ENCODE measurements around the gene ZNF516.

Gene ZNF516

GRCh38 chr18:76428396-76429261 lies 66.4 kb downstream of the ZNF516 start:
- Histone ChIP-seq H3K36me3 (ENCODE audit: insufficient read depth, low read length) (no peaks in the 10 kb centered on the region), H3K4me3 (ENCODE audit: low read depth in 1 of 2, low read length in 2 of 2) (no peak overlapping the region), H3K79me2 (ENCODE audit: insufficient read depth, low read length) (no peaks in the 10 kb centered on the region), H4K20me1 (ENCODE audit: insufficient read depth, low read length) (no peaks in the 10 kb centered on the region), H3K4me2 (ENCODE audit: insufficient read depth, low read length) (no peak overlapping the region), H3K27ac (ENCODE audit: low read length) (no peak overlapping the region), H3K4me1 (ENCODE audit: insufficient read depth, low read length) (no peaks in the 10 kb centered on the region), H3K9me3 (ENCODE audit: insufficient read depth, low read length, severe bottlenecking) (no peaks in the 10 kb centered on the region), H2AFZ (ENCODE audit: low read depth, low read length) (no peak overlapping the region), H3K27me3 (ENCODE audit: insufficient read depth, low read length, poor library complexity) (no peaks in the 10 kb centered on the region), H3K9ac (ENCODE audit: low read depth, low read length) (no peak overlapping the region)
- DNase-seq (no peak), ATAC-seq (ENCODE audit: insufficient read depth, low read depth) (no peak)
- TF ChIP-seq EZH2 (IDR thresholded peaks at IDR 0.05; ENCODE audit: borderline replicate concordance, low read depth, low read length, severe bottlenecking) (no peak), CTCF (IDR thresholded peaks at IDR 0.05; ENCODE audit: borderline replicate concordance, extremely low read depth, low read length, poor library complexity, severe bottlenecking) (no peak)

- H3K4me1 ChIP-seq (ENCODE audit: insufficient read depth, low read length): no peaks in the 10 kb centered on the region
- no peaks in the 10 kb centered on the region for H3K36me3 ChIP-seq (ENCODE audit: insufficient read depth, low read length)
- no peaks in the 10 kb centered on the region for H3K27me3 ChIP-seq (ENCODE audit: insufficient read depth, low read length, poor library complexity)
- H3K79me2 ChIP-seq (ENCODE audit: insufficient read depth, low read length): no peaks in the 10 kb centered on the region
- no peaks in the 10 kb centered on the region for H4K20me1 ChIP-seq (ENCODE audit: insufficient read depth, low read length)
- no peak overlapping the region for H3K9ac ChIP-seq (ENCODE audit: low read depth, low read length)
- no peak overlapping the region for H2AFZ ChIP-seq (ENCODE audit: low read depth, low read length)
- DNase-seq (peak; percentile 59), ATAC-seq (ENCODE audit: insufficient read depth, low read depth) (peak; percentile 84)
- no peak overlapping the region for H3K4me3 ChIP-seq (ENCODE audit: low read depth in 1 of 2, low read length in 2 of 2)
- no peak overlapping the region for H3K4me2 ChIP-seq (ENCODE audit: insufficient read depth, low read length)
- TF ChIP-seq EZH2 (IDR thresholded peaks at IDR 0.05; ENCODE audit: borderline replicate concordance, low read depth, low read length, severe bottlenecking) (no peak), CTCF (IDR thresholded peaks at IDR 0.05; ENCODE audit: borderline replicate concordance, extremely low read depth, low read length, poor library complexity, severe bottlenecking) (peak; percentile 89)
- no peak overlapping the region for H3K27ac ChIP-seq (ENCODE audit: low read length)
- no peaks in the 10 kb centered on the region for H3K9me3 ChIP-seq (ENCODE audit: insufficient read depth, low read length, severe bottlenecking)
These were observed 68.2 kb downstream of the ZNF516 start for GRCh38 chr18:76426737-76427305.

GRCh38 chr18:76425146-76426131 lies 69.6 kb downstream of the ZNF516 start:
- no peak overlapping the region for H3K4me2 ChIP-seq (ENCODE audit: insufficient read depth, low read length)
- H4K20me1 ChIP-seq (ENCODE audit: insufficient read depth, low read length): no peaks in the 10 kb centered on the region
- H3K79me2 ChIP-seq (ENCODE audit: insufficient read depth, low read length): no peaks in the 10 kb centered on the region
- no peak overlapping the region for H3K9ac ChIP-seq (ENCODE audit: low read depth, low read length)
- no peak for ATAC-seq (ENCODE audit: insufficient read depth, low read depth)
- no peak overlapping the region for H3K27ac ChIP-seq (ENCODE audit: low read length)
- TF ChIP-seq EZH2 (IDR thresholded peaks at IDR 0.05; ENCODE audit: borderline replicate concordance, low read depth, low read length, severe bottlenecking): no peak
- TF ChIP-seq CTCF (IDR thresholded peaks at IDR 0.05; ENCODE audit: borderline replicate concordance, extremely low read depth, low read length, poor library complexity, severe bottlenecking): no peak
- no peak overlapping the region for H3K4me3 ChIP-seq (ENCODE audit: low read depth in 1 of 2, low read length in 2 of 2)
- DNase-seq: no peak
- H3K4me1 ChIP-seq (ENCODE audit: insufficient read depth, low read length): no peaks in the 10 kb centered on the region
- H3K36me3 ChIP-seq (ENCODE audit: insufficient read depth, low read length): no peaks in the 10 kb centered on the region
- H2AFZ ChIP-seq (ENCODE audit: low read depth, low read length): no peak overlapping the region
- H3K27me3 ChIP-seq (ENCODE audit: insufficient read depth, low read length, poor library complexity): no peaks in the 10 kb centered on the region
- no peaks in the 10 kb centered on the region for H3K9me3 ChIP-seq (ENCODE audit: insufficient read depth, low read length, severe bottlenecking)
